ENCODE results near the gene PITRM1.

PITRM1 gene

GRCh38 chr10:3137958-3138726, 34.4 kb downstream of the PITRM1 start:
- DNase-seq = no peak

- DNase-seq = no peak
These were observed 35.6 kb downstream of the PITRM1 start for GRCh38 chr10:3136763-3137611.

GRCh38 chr10:3136336-3136735, 36.2 kb downstream of the PITRM1 start:
- no peak for DNase-seq

- DNase-seq = no peak
These were observed 37.6 kb downstream of the PITRM1 start for GRCh38 chr10:3135006-3135405.

- DNase-seq = no peak
These were observed 38.6 kb downstream of the PITRM1 start for GRCh38 chr10:3133948-3134347.

- DNase-seq = no peak
These were observed 40.3 kb downstream of the PITRM1 start for GRCh38 chr10:3132036-3133025.

GRCh38 chr10:3131098-3131497, 41.5 kb downstream of the PITRM1 start:
- DNase-seq = no peak

- no peak for DNase-seq
These were observed 42.8 kb downstream of the PITRM1 start for GRCh38 chr10:3129581-3130340.

GRCh38 chr10:3128379-3129130, 44.0 kb downstream of the PITRM1 start:
- no peak for DNase-seq

GRCh38 chr10:3127921-3128320, 44.7 kb downstream of the PITRM1 start:
- no peak for DNase-seq

GRCh38 chr10:3126741-3127346, 45.7 kb downstream of the PITRM1 start:
- peak; percentile 95 for DNase-seq

GRCh38 chr10:3126249-3126648, 46.3 kb downstream of the PITRM1 start:
- no peak for DNase-seq

GRCh38 chr10:3125527-3126170, 46.9 kb downstream of the PITRM1 start:
- no peak for DNase-seq

GRCh38 chr10:3124412-3125175, 48.0 kb downstream of the PITRM1 start:
- no peak for DNase-seq

- DNase-seq = no peak
These were observed 48.8 kb downstream of the PITRM1 start for GRCh38 chr10:3123571-3124411.

GRCh38 chr10:3122486-3123205, 49.9 kb downstream of the PITRM1 start:
- no peak for DNase-seq

GRCh38 chr10:3122034-3122433, 50.5 kb downstream of the PITRM1 start:
- no peak for DNase-seq

Measured in NCI-H345 (cell line).